Common myeloid progenitor, CD34-positive (primary cell): Measurements from ENCODE around the gene RNF111.

Experiments used
- CTCF ChIA-PET: fragments of 350-600 bp; sonication (Branson Sonifier 250); formaldehyde crosslinking; loops from one replicate; lab custom pipeline; 2021; ENCODE audit warnings: antibody characterized with exemption; lab: Charles Lee
- POLR2A ChIA-PET: fragments of 350-600 bp; sonication (Branson Sonifier 250); formaldehyde crosslinking; loops from one replicate; lab custom pipeline; 2021; ENCODE audit warnings: antibody characterized with exemption; lab: Charles Lee
- DNase-seq, 3 donors: peaks; one replicate each; pipeline versions ENCODE4 v3.0.0 to v3.0.0-alpha.2; 2013
- H3K27ac ChIP-seq, 2 experiments: 1 replicate in 1 of 2; 2 replicates in 1 of 2; pipeline ENCODE4 v1.7.0; 2013; ENCODE audit warnings: inconsistent platforms in 2 of 2, low read length in 2 of 2, mild to moderate bottlenecking in 2 of 2, low read depth in 1 of 2, moderate library complexity in 1 of 2; ENCODE audit not compliant: severe bottlenecking in 2 of 2, insufficient read depth in 1 of 2, poor library complexity in 1 of 2
- H3K27me3 ChIP-seq, 5 experiments: replicated peaks in 2 of 5; 1 replicate in 3 of 5; 2 replicates in 2 of 5; pipeline versions ENCODE4 v1.6.1 to v1.7.0; 2013; ENCODE audit warnings: low read length in 4 of 5, mild to moderate bottlenecking in 2 of 5, moderate library complexity in 2 of 5, inconsistent platforms in 1 of 5; ENCODE audit not compliant: insufficient read depth in 5 of 5, control insufficient read depth in 4 of 5
- H3K36me3 ChIP-seq, 4 experiments: 1 replicate in 2 of 4; 2 replicates in 2 of 4; pipeline versions ENCODE4 v1.6.1 to v1.7.0; 2013; ENCODE audit warnings: low read length in 3 of 4, control low read depth in 1 of 4, mild to moderate bottlenecking in 1 of 4; ENCODE audit not compliant: control insufficient read depth in 4 of 4, insufficient read depth in 4 of 4
- H3K4me1 ChIP-seq, 4 experiments: 1 replicate in 3 of 4; 2 replicates in 1 of 4; pipeline versions ENCODE4 v1.6.1 to v1.7.1; 2013; ENCODE audit warnings: low read length in 3 of 4, mild to moderate bottlenecking in 3 of 4, control low read depth in 1 of 4, inconsistent platforms in 1 of 4, moderate library complexity in 1 of 4; ENCODE audit not compliant: control insufficient read depth in 4 of 4, insufficient read depth in 4 of 4; ENCODE audit errors: control extremely low read depth in 1 of 4
- H3K4me3 ChIP-seq, 7 experiments: 1 replicate in 4 of 7; 2 replicates in 3 of 7; pipeline versions ENCODE4 v1.5.1 to v1.7.0; 2013; ENCODE audit warnings: mild to moderate bottlenecking in 7 of 7, low read length in 6 of 7, moderate library complexity in 6 of 7, inconsistent platforms in 2 of 7, low read depth in 2 of 7, control low read depth in 1 of 7; ENCODE audit not compliant: insufficient read depth in 4 of 7, control insufficient read depth in 1 of 7; ENCODE audit errors: extremely low read depth in 1 of 7
- H3K9me3 ChIP-seq, 5 experiments: 1 replicate in 4 of 5; 2 replicates in 1 of 5; pipeline versions ENCODE4 v1.6.1 to v1.7.1; 2013; ENCODE audit warnings: low read length in 4 of 5, mild to moderate bottlenecking in 2 of 5, inconsistent platforms in 1 of 5, low read depth in 1 of 5, moderate library complexity in 1 of 5; ENCODE audit not compliant: control insufficient read depth in 4 of 5, insufficient read depth in 2 of 5; ENCODE audit errors: control extremely low read depth in 1 of 5
- WGBS: methylation state at CpG from one replicate; pipeline ENCODE4 v1.1.5; 2013; ENCODE audit not compliant: insufficient coverage; 5-methylcytosine and 5-hydroxymethylcytosine counted together

RNF111 gene

DNA sequence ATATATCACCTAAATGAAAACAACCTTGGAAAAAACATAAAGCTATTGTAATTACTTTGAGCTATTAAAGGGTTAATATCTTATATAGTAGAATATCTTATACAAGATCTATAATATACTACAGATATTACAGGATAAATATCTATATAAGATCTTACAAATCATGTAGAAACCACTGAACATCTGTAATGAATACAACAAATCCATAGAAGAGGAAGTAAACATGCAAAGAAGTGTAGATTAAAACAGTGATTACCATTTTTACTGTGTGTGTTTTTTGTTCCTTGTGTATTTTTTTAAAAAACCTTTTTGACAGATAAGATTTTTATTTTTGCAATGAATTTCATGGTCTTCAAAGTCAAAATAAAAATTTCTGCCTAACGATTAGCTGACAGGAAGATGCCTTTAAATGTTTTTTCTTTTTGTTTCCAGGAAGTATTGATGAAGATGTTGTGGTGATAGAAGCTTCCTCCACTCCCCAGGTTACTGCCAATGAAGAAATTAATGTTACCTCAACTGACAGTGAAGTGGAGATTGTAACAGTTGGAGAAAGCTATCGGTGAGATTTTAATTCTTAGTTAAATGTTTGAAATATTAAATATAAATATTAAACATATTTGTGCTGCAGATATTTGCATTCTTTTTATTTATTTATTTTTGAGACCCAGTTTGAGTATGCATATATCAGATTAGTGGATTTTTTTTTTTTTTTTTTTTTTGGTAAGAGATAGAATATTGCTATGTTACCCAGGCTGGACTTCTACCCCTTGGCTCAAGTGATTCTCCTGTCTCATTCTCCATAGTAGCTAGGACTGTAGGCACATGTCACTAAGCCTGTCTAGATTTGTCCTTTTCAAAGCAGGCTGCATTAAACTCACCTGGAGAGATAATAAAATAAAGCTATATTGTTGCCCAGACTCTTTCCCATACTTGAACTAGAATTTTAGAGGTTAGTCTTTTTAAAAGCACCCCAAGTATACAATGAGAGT, 64.7 kb downstream of the RNF111 start:
- Histone ChIP-seq H3K4me3 (no peak overlapping the region), H3K27ac (no peak overlapping the region), H3K36me3 (peaks cover 19 to 37% (median 27%) of the 10 kb centered on the region in 4 experiments), H3K4me1 (peaks cover 0 to 5% (median 0%) of the 10 kb centered on the region in 4 experiments), H3K27me3 (no peaks in the 10 kb centered on the region), H3K9me3 (no peaks in the 10 kb centered on the region)
- ChIA-PET POLR2A (interaction anchor here (0.9 kb wide), 1 partner anchor 61 kb away, joined by 3 read pairs; no protein-coding TSS in a partner anchor), CTCF (interaction anchor here (0.6 to 2.5 kb wide), 3 partner anchors 13 to 94 kb away, joined by 3 to 6 read pairs (median 4); no protein-coding TSS in a partner anchor)
- DNase-seq = peak in 2 of 3 donors; percentile 43 to 63
- WGBS = 20% methylated on average over 1 of the region's 2 CpGs

DNA sequence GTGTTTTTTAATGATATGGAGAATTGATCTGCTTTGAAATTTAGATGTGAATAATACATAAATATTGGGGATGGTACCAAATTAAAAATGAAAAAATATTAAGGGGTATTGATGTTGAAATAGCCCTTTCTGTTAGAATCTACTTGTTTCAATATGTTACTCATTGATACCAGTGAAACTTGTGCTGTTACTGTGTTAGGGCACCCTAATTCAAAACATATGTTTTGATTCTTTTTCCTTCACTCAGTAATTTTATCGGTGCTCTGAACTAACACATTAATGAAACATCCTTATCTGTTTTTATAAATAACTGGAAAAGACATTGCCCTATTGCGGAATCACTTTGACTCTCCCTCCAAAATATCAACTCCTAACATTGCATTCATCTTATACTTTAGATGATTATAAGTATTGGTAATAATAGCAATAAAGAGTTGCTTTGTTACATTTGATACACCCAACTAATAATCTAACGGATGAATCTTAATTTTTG, 65.5 kb downstream of the RNF111 start:
- Histone ChIP-seq H3K27ac (no peak overlapping the region), H3K36me3 (peaks cover 18 to 42% (median 31%) of the 10 kb centered on the region in 4 experiments), H3K27me3 (no peaks in the 10 kb centered on the region), H3K4me1 (peaks cover 0 to 5% (median 0%) of the 10 kb centered on the region in 4 experiments), H3K9me3 (no peaks in the 10 kb centered on the region), H3K4me3 (no peak overlapping the region)
- 100% methylated on average over 1 of the region's 3 CpGs for WGBS
- ChIA-PET POLR2A (no interaction called here), CTCF (interaction anchor here (2.5 kb wide), 1 partner anchor 13 kb away, joined by 6 read pairs; no protein-coding TSS in a partner anchor)
- no peak for DNase-seq

DNA sequence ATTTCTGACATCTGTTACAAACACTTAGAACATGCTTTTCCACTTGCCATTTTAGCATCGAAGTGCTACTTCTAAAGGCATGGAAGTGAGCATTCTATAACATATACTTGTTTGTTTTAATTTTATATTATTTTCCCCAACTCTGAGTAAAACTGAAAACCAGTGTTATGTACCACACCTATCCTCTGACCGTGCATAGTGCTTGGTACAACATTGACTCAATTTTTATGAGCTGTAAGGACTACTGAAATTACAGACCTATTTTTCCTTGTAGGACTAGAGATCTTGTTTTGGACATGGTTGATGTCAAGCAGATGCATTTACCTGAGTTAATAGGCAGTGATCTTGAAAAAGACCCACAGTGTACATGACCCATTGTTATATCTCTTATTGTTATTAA, 66.0 kb downstream of the RNF111 start:
- WGBS = no CpG with 5 or more reads among the region's 2 CpGs
- Histone ChIP-seq H3K27me3 (no peaks in the 10 kb centered on the region), H3K36me3 (peaks cover 19 to 45% (median 34%) of the 10 kb centered on the region in 4 experiments), H3K4me3 (no peak overlapping the region), H3K4me1 (peaks cover 0 to 5% (median 0%) of the 10 kb centered on the region in 4 experiments), H3K9me3 (no peaks in the 10 kb centered on the region), H3K27ac (no peak overlapping the region)
- ChIA-PET POLR2A (no interaction called here), CTCF (no interaction called here)
- no peak for DNase-seq

DNA sequence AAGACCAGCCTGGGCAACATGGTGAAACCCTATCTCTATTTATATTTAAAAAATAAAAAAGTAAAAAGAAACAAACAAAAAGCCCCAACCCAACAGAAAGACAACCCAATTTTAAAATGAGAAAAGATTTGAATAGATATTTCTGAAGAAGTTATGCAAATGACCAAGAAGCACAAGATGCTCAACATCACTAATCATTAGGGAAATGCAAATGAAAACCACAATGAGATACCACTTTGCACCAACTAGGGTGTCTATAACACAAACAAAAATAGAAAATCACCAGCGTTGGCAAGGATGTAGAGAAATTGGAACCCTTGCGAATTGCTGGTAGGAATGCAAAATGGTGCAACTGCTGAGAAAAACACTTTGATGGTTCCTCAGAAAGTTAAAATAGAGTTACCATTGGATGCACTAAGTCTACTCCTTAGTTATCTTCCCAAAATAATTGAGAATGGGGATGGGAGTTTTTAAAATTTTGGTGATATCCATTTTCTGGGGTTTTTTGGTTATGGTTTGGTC, 71.7 kb downstream of the RNF111 start:
- Histone ChIP-seq H3K4me1 (no peaks in the 10 kb centered on the region), H3K4me3 (no peak overlapping the region), H3K9me3 (no peaks in the 10 kb centered on the region), H3K27ac (no peak overlapping the region), H3K27me3 (no peaks in the 10 kb centered on the region), H3K36me3 (peaks cover 36 to 84% (median 59%) of the 10 kb centered on the region in 4 experiments)
- CTCF ChIA-PET = interaction anchor here (1.2 to 1.5 kb wide), 3 partner anchors 11 to 103 kb away, joined by 3 to 4 read pairs (median 4); no protein-coding TSS in a partner anchor
- 100% methylated on average over 1 of the region's 2 CpGs for WGBS
- POLR2A ChIA-PET = interaction anchor here (0.5 kb wide), 1 partner anchor 14 kb away, joined by 4 read pairs; no protein-coding TSS in a partner anchor
- DNase-seq = no peak

DNA sequence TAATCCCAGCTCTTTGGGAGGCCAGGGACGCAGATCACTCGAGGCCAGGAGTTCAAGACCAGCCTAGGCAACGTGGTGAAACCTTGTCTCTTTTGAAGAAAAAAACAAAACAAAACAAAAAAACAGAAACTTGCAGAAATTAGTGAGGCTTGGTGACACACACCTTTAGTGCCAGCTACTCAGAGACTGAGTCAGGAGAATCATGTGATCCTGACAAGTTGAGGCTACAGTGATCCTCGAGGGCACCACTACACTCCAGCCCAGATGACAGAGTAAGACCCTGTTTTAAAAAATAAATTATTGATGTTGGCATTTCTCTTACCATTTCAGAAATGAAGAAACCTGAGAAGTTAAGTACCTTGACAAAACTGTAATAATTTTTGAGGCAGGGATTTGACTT, 72.9 kb downstream of the RNF111 start:
- WGBS = 83% methylated on average over 2 of the region's 4 CpGs
- POLR2A ChIA-PET = no interaction called here

DNA sequence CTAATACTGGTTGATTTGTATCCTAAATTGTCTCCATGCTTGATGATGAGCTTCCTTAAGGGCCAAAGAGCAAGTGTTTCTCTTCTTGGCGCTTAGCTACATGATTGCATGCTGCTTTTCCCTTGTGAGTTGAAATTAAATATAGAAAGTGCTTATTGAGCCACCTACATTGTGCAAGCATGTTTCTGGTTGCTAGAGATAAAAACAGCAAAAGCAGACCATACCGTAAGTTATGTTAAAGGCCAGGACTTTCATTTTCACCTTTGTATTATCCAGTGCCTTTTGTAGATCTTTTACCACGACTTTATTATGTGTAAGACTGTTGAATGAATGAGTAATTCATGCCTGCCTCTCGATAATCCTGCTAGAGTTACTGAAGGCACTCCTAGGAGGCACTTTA, 75.6 kb downstream of the RNF111 start:
- no peaks in the 10 kb centered on the region for H3K4me1 ChIP-seq
- no peaks in the 10 kb centered on the region for H3K27me3 ChIP-seq
- WGBS = 91% methylated on average over 1 of the region's 4 CpGs
- peak in 1 of 3 donors; percentile 10 for DNase-seq
- H3K9me3 ChIP-seq = no peaks in the 10 kb centered on the region
- H3K36me3 ChIP-seq = peaks cover 33 to 90% (median 59%) of the 10 kb centered on the region in 4 experiments
- H3K27ac ChIP-seq = no peak overlapping the region
- H3K4me3 ChIP-seq = no peak overlapping the region
- CTCF ChIA-PET = no interaction called here
- POLR2A ChIA-PET = no interaction called here

More for the DNA sequence above, 72.9 kb downstream of the RNF111 start:
- no peak for DNase-seq
- Histone ChIP-seq H3K4me3 (no peak overlapping the region), H3K27me3 (no peaks in the 10 kb centered on the region), H3K9me3 (no peaks in the 10 kb centered on the region), H3K4me1 (no peaks in the 10 kb centered on the region), H3K27ac (no peak overlapping the region), H3K36me3 (peaks cover 32 to 88% (median 57%) of the 10 kb centered on the region in 4 experiments)
- CTCF ChIA-PET = interaction anchor here (1.2 kb wide), 1 partner anchor 10 kb away, joined by 4 read pairs; no protein-coding TSS in a partner anchor
